Testis (tissue), 2 donors: ENCODE data around the gene SFT2D2.

ENCODE experiments used
- CTCF ChIP-seq, 3 experiments: fragments of 450-650 bp in 2 of 3; fragments of 200-600 bp in 1 of 3; sonication (generic) in 1 of 3; IDR thresholded peaks; one replicate each; pipeline ENCODE4 v1.5.1; 2016 to 2019; ENCODE audit warnings: antibody characterized with exemption in 3 of 3, mild to moderate bottlenecking in 2 of 3, moderate library complexity in 1 of 3
- POLR2A ChIP-seq: fragments of 450-650 bp; IDR thresholded peaks from one replicate; pipeline ENCODE4 v1.6.1; 2017; ENCODE audit warnings: antibody characterized with exemption, mild to moderate bottlenecking, moderate library complexity

- no peak for TF ChIP-seq CTCF (IDR thresholded peaks at IDR 0.05)
- no peak for TF ChIP-seq POLR2A
Measured at GRCh38 chr1:168273575-168273974, 47.8 kb downstream of the SFT2D2 start.
